Smooth muscle cell (in vitro differentiated cells): Measurements from ENCODE around the gene IFNGR2. TPM values are rescaled to one million over a fixed set of nuclear protein-coding genes. Genes with fewer than 3 reads are reported as not detected.

Experiments
- DNase-seq: peaks from one replicate; lab custom pipeline; 2025; ENCODE audit not compliant: unreplicated experiment; lab: John Stamatoyannopoulos, UW
- H2AFZ ChIP-seq: fragments of 200-600 bp; sonication (generic); 2 replicates; pipeline ENCODE4 v1.6.0; 2016; ENCODE audit warnings: antibody characterized with exemption, low read depth, mild to moderate bottlenecking
- H3F3A ChIP-seq: fragments of 200-600 bp; sonication (generic); 2 replicates; pipeline ENCODE4 v1.6.0; 2017; ENCODE audit warnings: antibody characterized with exemption, low read depth
- H3K27ac ChIP-seq: fragments of 200-600 bp; sonication (generic); 2 replicates; pipeline ENCODE4 v1.5.1; 2016; ENCODE audit warnings: low read depth, mild to moderate bottlenecking
- H3K27me3 ChIP-seq: fragments of 200-600 bp; sonication (generic); 2 replicates; pipeline ENCODE4 v1.6.1; 2016; ENCODE audit warnings: low read depth, mild to moderate bottlenecking
- H3K36me3 ChIP-seq: fragments of 200-600 bp; sonication (generic); 2 replicates; pipeline ENCODE4 v1.5.1; 2016; ENCODE audit warnings: low read depth
- H3K4me1 ChIP-seq: fragments of 200-600 bp; sonication (generic); 2 replicates; pipeline ENCODE4 v1.5.1; 2016; ENCODE audit warnings: low read depth
- H3K4me2 ChIP-seq: fragments of 200-600 bp; sonication (generic); 2 replicates; pipeline ENCODE4 v1.6.0; 2016; ENCODE audit warnings: mild to moderate bottlenecking
- H3K4me3 ChIP-seq: fragments of 200-600 bp; sonication (generic); 2 replicates; pipeline ENCODE4 v1.5.1; 2016; ENCODE audit warnings: mild to moderate bottlenecking
- H3K79me2 ChIP-seq: fragments of 200-600 bp; sonication (generic); 2 replicates; pipeline ENCODE4 v1.6.0; 2016; ENCODE audit warnings: low read depth, mild to moderate bottlenecking
- H3K9ac ChIP-seq: fragments of 200-600 bp; sonication (generic); 2 replicates; pipeline ENCODE4 v1.6.0; 2016; ENCODE audit warnings: low read depth
- H3K9me3 ChIP-seq: fragments of 200-600 bp; sonication (generic); replicated peaks from 2 replicates; pipeline ENCODE4 v1.5.1; 2016; ENCODE audit warnings: low read depth
- H4K20me1 ChIP-seq: fragments of 200-600 bp; sonication (generic); 2 replicates; pipeline ENCODE4 v1.6.0; 2016; ENCODE audit warnings: low read depth
- WGBS: methylation state at CpG from one replicate; pipeline ENCODE4 v1.1.7; 2016; ENCODE audit warnings: low lambda C conversion rate; 5-methylcytosine and 5-hydroxymethylcytosine counted together
- polyA plus RNA-seq: library from polyadenylated mRNA; unstranded; fragments of >200 nt; fragmentation: Nextera tagmentation; extraction: Ambion mirVana; gene quantifications from 2 replicates; pipeline ENCODE4 v1.2.1, GENCODE V29; 2016
- total RNA-seq: library from RNA; depleted of rRNA; stranded (reverse); fragments of >200 nt; gene quantifications from 2 replicates; pipeline ENCODE4 v1.2.3, GENCODE V29; 2014
- TF ChIP-seq, protein P1 (sequence below): fragments of 200-600 bp; sonication (generic); IDR thresholded peaks from 2 replicates; pipeline ENCODE4 v1.5.1; 2017; ENCODE audit warnings: borderline replicate concordance, mild to moderate bottlenecking, antibody characterized with exemption; ENCODE audit not compliant: insufficient read depth, poor library complexity, severe bottlenecking

Gene IFNGR2
- total and polyA plus RNA-seq, 2 experiments from 2014 or later, result 117 to 127 TPM

DNA sequence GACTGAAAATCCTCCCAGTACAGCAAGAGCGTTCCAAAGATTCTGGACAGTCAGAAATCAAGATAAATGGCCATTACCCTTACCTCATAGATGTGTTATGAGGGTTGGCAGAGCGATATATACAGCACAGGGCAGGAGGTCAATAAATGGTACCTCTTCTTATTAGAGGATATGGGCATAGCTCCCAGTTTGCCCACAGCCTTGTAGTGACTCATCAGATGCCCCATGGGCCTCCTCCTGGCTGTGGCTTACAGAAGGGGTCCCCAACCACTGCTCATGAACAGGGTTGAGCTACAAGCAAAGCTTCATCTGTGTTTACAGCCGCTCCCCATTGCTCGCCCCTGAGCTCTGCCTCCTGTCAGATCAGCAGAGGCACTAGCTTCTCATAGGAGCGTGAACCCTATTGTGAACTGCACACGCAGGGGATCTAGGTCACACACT, 7.3 kb upstream of the IFNGR2 start:
- peak overlapping the region; percentile 77 for H3K27ac ChIP-seq
- no peak overlapping the region for H3K4me3 ChIP-seq
- H3K4me2 ChIP-seq, result peak overlapping the region; percentile 24
- TF ChIP-seq, protein P1, sequence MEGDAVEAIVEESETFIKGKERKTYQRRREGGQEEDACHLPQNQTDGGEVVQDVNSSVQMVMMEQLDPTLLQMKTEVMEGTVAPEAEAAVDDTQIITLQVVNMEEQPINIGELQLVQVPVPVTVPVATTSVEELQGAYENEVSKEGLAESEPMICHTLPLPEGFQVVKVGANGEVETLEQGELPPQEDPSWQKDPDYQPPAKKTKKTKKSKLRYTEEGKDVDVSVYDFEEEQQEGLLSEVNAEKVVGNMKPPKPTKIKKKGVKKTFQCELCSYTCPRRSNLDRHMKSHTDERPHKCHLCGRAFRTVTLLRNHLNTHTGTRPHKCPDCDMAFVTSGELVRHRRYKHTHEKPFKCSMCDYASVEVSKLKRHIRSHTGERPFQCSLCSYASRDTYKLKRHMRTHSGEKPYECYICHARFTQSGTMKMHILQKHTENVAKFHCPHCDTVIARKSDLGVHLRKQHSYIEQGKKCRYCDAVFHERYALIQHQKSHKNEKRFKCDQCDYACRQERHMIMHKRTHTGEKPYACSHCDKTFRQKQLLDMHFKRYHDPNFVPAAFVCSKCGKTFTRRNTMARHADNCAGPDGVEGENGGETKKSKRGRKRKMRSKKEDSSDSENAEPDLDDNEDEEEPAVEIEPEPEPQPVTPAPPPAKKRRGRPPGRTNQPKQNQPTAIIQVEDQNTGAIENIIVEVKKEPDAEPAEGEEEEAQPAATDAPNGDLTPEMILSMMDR, result no peak
- no peak overlapping the region for H3K9ac ChIP-seq
- H3K4me1 ChIP-seq, result peaks cover 4% of the 10 kb centered on the region
- no peaks in the 10 kb centered on the region for H3K9me3 ChIP-seq
- H3K79me2 ChIP-seq, result no peaks in the 10 kb centered on the region
- peaks cover 9% of the 10 kb centered on the region for H3F3A ChIP-seq
- H3K36me3 ChIP-seq, result no peaks in the 10 kb centered on the region
- no peak for DNase-seq
- WGBS, result 75% methylated on average over 6 of the region's 6 CpGs
- no peak overlapping the region for H2AFZ ChIP-seq
- H3K27me3 ChIP-seq, result no peaks in the 10 kb centered on the region
- no peaks in the 10 kb centered on the region for H4K20me1 ChIP-seq

DNA sequence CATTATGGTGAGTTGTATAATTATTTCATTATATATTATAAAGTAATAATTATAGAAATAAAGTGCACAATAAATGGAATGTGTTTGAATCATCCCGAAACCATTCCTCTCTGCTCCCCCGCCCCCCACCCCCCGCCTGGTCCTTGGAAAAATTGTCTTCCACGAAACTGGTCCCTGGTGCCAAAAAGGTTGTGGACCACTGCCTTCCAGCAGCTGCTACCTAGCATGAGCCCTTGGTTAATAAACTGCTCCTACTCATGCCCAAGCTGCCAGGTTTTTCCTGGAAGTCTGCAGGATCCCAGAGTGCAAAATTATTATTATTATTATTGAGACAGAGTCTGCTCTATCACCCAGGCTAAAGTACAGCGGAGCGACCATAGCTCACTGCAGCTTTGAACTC, 6.8 kb upstream of the IFNGR2 start:
- H3K27ac ChIP-seq, result peak overlapping the region; percentile 77

DNA sequence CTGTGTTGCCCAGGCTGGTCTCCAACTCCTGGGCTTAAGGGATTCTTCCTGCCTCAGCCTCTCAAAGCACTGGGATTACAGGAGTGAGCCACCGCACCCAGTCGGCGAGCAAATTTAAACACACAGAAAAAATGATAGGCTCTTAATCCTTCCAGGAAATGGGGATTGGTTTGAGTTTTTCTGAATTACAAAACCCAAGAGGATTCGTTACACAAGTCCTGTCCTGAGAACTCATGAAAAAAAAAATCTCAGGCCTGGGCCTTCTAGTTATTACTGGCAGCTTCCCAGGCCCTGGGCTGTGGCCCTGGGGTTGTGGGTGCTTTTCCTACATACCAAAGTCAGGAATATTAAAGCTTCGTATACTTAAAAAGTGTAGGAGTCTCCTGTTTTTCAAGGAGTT, 6.3 kb upstream of the IFNGR2 start:
- H3K27ac ChIP-seq, result peak overlapping the region; percentile 77
- H3F3A ChIP-seq, result peaks cover 14% of the 10 kb centered on the region
- WGBS, result 14% methylated on average over 5 of the region's 5 CpGs
- H2AFZ ChIP-seq, result no peak overlapping the region
- no peaks in the 10 kb centered on the region for H4K20me1 ChIP-seq
- no peaks in the 10 kb centered on the region for H3K36me3 ChIP-seq
- H3K9me3 ChIP-seq, result no peaks in the 10 kb centered on the region
- no peaks in the 10 kb centered on the region for H3K79me2 ChIP-seq
- H3K4me3 ChIP-seq, result no peak overlapping the region
- no peak for DNase-seq
- no peak overlapping the region for H3K9ac ChIP-seq
- H3K27me3 ChIP-seq, result no peaks in the 10 kb centered on the region
- TF ChIP-seq, protein P1, result no peak
- peak overlapping the region; percentile 24 for H3K4me2 ChIP-seq
- peaks cover 4% of the 10 kb centered on the region for H3K4me1 ChIP-seq

More for the DNA sequence above, 6.8 kb upstream of the IFNGR2 start:
- Histone ChIP-seq H3K36me3 (no peaks in the 10 kb centered on the region), H3K27me3 (no peaks in the 10 kb centered on the region), H3K9ac (no peak overlapping the region), H2AFZ (no peak overlapping the region), H3F3A (peaks cover 9% of the 10 kb centered on the region), H3K4me3 (no peak overlapping the region), H3K4me2 (peak overlapping the region; percentile 24), H4K20me1 (no peaks in the 10 kb centered on the region), H3K9me3 (no peaks in the 10 kb centered on the region), H3K4me1 (peaks cover 4% of the 10 kb centered on the region), H3K79me2 (no peaks in the 10 kb centered on the region)
- TF ChIP-seq, protein P1, result no peak
- DNase-seq, result no peak
- 72% methylated on average over 6 of the region's 6 CpGs for WGBS

DNA sequence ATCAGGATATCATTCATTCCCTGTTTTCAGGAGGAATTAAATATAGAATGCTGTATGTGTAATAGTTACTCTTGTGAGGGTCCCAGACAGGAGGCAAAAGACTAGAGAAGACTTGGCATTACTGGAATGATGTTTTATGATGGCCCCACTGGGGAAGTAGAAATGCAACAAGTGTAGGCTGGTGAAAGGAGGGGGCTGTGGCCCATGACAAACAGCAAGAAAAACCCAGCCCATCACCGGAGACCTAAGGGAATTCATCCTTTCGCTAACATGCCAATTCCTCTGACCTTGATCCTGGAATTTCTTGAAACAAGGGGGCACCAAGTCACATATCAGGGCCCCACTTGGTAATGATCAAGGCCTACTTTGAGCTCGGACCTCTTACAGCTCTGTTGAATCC, 5.5 kb upstream of the IFNGR2 start:
- no peak overlapping the region for H3K4me2 ChIP-seq
- 96% methylated on average over 3 of the region's 3 CpGs for WGBS
- peaks cover 18% of the 10 kb centered on the region for H3F3A ChIP-seq
- no peaks in the 10 kb centered on the region for H3K27me3 ChIP-seq
- no peaks in the 10 kb centered on the region for H3K4me1 ChIP-seq
- TF ChIP-seq, protein P1, result no peak
- peak overlapping the region; percentile 77 for H3K27ac ChIP-seq
- no peaks in the 10 kb centered on the region for H3K79me2 ChIP-seq
- no peak overlapping the region for H3K9ac ChIP-seq
- H3K4me3 ChIP-seq, result no peak overlapping the region
- H4K20me1 ChIP-seq, result no peaks in the 10 kb centered on the region
- no peak overlapping the region for H2AFZ ChIP-seq
- no peak for DNase-seq
- no peaks in the 10 kb centered on the region for H3K9me3 ChIP-seq
- H3K36me3 ChIP-seq, result no peaks in the 10 kb centered on the region
